ENCODE results near the gene CTSD. TPM values are rescaled to one million over a fixed set of nuclear protein-coding genes. Genes with fewer than 3 reads are reported as not detected.

CTSD gene
- total and polyA plus RNA-seq, 2 of the 8 experiments (the other 6 are each of a cell fraction or from before 2014, with no cell fraction given) = 169 to 173 TPM

DNA sequence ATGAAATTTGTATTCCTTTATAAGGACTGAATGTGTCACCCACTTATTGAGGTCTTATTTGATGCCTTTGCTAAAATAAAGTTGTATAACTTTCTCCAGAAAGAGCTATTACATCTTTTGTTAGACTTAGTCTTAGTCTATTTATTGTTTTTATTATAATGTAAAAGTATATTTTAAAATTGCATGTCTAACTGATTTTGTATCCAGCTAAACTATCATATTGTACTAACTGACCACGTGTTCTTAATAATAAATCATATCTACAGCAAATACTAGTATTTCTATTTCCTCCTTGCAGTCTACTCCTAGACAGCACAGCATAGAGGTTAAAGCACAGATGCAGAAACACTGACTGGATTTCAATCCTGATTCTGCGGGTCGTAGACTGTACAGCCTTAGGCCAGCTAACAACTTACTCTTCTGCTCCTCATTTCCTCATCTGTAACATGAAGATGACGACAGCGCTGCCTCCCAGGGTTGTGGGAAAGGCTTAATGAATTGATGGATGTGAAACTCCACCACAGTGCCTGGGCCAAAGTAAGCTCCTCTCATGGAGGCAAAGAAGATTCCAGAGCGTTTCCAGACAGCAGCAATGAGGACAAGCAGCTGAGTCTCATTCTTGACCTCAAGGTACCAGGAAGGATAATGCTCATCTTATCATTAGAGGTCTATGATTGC is 26.5 kb downstream of the CTSD start (continued):
- TF ChIP-seq EP300 (IDR thresholded peaks at IDR 0.05; ENCODE audit: borderline replicate concordance in 1 of 2, low read depth in 2 of 2, low read length in 2 of 2) (no peak), TAF7 (optimal IDR thresholded peaks at IDR 0.05; ENCODE audit: borderline replicate concordance, low read depth, low read length) (no peak), EZH2 (IDR thresholded peaks at IDR 0.05; ENCODE audit: low read depth, low read length, severe bottlenecking) (no peak)
